Body of pancreas (tissue), 4 donors: Measurements from ENCODE around the gene QSOX1.

Source experiments
- CTCF ChIP-seq, 7 experiments: fragments of 450-650 bp in 4 of 7; fragments of 200-600 bp in 3 of 7; sonication (generic) in 3 of 7; IDR thresholded peaks; one replicate each; pipeline ENCODE4 v1.5.1; 2016 to 2019; ENCODE audit warnings: antibody characterized with exemption in 7 of 7
- POLR2A ChIP-seq, 3 donors: fragments of 450-650 bp; IDR thresholded peaks; one replicate each; pipeline ENCODE4 v1.6.1; 2016; ENCODE audit warnings: antibody characterized with exemption in 3 of 3, mild to moderate bottlenecking in 2 of 3

DNA sequence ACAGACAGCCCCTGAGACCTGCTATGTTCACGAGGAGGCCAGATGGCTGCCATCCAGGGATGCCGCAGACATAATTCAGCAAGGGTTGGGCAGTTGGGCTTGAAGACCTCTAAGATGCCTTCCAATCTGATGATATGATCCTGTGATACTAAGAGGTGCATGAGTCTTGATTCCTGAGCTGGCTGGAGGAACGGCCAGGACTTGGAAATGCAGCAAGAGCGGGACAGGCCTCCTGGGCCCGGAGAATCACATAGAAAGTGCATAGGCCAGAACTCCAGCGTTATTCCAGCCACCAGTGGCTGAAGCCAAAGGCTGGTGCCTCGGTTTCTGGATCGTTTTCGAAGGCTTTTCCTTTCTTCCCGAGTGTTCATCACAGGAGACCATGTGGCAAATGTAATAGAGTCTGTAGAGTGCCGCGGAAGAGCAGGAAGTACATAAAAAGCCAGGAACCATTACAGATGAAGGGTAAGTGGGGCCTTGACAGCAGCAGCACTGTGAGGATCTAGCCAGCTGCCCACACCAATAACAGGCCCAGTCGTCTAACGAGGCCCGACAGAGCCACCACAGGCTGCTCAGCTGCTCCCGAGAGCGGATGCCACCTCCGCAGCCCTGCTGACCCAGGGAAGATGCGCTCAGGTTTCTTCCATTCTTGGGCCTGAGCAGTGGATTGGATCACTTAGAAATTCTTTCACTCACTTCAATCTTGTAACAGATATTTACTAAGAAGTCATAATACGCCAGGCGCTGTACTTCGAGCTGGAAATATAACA, 61.4 kb downstream of the QSOX1 start:
- TF ChIP-seq CTCF (IDR thresholded peaks at IDR 0.05) (no peak), POLR2A (IDR thresholded peaks at IDR 0.05) (no peak)
